ENCODE data around the gene C1GALT1.

The C1GALT1 gene

GRCh38 chr7:7276161-7276560 lies 93.8 kb downstream of the C1GALT1 start:
- H3K4me3 ChIP-seq (ENCODE audit: low read depth, low read length), result no peak overlapping the region
- no peak for TF ChIP-seq MYC (IDR thresholded peaks at IDR 0.05; ENCODE audit: low read depth, low read length)
- no peak for TF ChIP-seq CTCF (IDR thresholded peaks at IDR 0.05; ENCODE audit: low read depth, low read length)
- no peak for DNase-seq (ENCODE audit: low read depth)

DNA sequence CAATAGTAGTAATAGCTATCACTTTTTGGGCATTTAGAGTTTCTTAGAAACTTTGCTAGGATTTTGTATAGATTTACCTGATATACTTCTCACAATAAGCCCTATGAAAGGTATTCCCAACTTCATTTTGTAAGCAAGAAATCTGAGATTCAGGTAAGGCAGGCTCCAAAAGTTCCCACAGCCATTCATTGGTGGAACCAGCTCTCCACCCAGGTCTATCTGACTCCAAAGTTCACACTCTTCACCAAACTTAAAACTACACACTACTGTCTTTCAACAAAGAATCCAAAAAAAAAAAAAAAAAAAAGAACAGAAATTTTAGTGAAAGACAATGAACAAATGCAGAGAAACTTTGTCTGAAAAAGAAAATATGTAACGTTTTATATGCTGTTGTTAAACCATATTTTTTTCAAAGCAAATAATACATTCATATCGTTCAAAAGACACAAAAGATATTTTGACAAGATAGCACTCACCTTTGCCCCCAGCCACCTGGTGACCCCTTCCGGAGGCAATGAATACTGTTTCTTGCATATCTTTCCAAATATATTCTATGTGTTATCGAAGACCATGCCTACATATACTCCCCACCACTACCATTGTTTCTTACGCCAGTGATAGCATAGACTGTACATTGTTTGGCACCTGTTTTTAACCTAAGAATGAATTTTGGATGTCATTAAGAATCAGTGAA lies 108.2 kb downstream of the C1GALT1 start:
- no peak for DNase-seq (ENCODE audit: low read depth)
- TF ChIP-seq CTCF (IDR thresholded peaks at IDR 0.05; ENCODE audit: low read depth, low read length) (no peak), POLR2A (IDR thresholded peaks at IDR 0.05; ENCODE audit: extremely low read depth, insufficient read length) (no peak), MYC (IDR thresholded peaks at IDR 0.05; ENCODE audit: low read depth, low read length) (no peak)
- TF ChIP-seq, protein P1, sequence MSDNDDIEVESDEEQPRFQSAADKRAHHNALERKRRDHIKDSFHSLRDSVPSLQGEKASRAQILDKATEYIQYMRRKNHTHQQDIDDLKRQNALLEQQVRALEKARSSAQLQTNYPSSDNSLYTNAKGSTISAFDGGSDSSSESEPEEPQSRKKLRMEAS (IDR thresholded peaks at IDR 0.05; ENCODE audit: low read depth, low read length), result no peak
- H3K4me3 ChIP-seq (ENCODE audit: low read depth, low read length), result no peak overlapping the region

DNA sequence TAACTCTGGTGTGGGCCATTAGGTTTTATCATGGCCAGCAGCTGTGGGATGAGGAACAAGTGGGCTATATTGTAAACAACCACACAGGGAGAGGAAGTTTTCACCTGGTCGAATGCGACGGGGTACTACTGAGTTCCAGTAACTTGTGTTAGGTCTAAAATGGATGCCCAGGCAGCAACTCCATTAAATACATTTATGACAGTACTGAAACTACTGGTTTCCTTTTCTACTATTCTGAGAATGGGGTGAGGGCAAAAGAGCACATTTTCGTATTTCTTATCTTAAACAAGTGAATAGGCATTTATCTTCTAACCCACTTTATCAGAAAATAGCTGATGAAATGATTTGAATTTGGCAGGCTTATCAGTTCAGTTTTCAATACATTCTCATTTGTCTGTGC lies 109.7 kb downstream of the C1GALT1 start:
- no peak overlapping the region for H3K4me3 ChIP-seq (ENCODE audit: low read depth, low read length)
- no peak for TF ChIP-seq POLR2A (IDR thresholded peaks at IDR 0.05; ENCODE audit: extremely low read depth, insufficient read length)
- TF ChIP-seq, protein P1 (IDR thresholded peaks at IDR 0.05; ENCODE audit: low read depth, low read length), result no peak
- TF ChIP-seq MYC (IDR thresholded peaks at IDR 0.05; ENCODE audit: low read depth, low read length), result no peak
- no peak for TF ChIP-seq CTCF (IDR thresholded peaks at IDR 0.05; ENCODE audit: low read depth, low read length)

DNA sequence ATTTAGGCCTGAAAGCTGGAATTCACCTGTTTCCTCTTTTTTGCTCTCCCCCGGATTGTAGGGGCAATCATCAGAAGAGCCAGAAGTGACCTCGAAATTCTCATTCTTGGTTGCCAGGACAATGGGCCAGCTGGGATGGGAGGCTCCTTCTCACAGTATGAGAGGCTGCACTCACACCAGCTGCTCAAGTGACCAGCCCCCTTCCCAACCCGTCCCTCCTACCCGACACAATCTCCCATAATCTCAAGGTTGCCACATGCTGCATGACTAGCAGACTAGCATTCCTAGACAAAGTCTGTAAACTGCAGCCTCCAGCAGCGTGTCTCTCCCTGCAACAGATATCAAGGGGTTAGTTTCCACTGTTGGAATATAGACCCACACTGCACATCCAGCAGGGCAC lies 110.3 kb downstream of the C1GALT1 start:
- TF ChIP-seq CTCF (IDR thresholded peaks at IDR 0.05; ENCODE audit: low read depth, low read length) (no peak), MYC (IDR thresholded peaks at IDR 0.05; ENCODE audit: low read depth, low read length) (no peak), POLR2A (IDR thresholded peaks at IDR 0.05; ENCODE audit: extremely low read depth, insufficient read length) (no peak)
- TF ChIP-seq, protein P1 (IDR thresholded peaks at IDR 0.05; ENCODE audit: low read depth, low read length), result no peak
- no peak for DNase-seq (ENCODE audit: low read depth)
- no peak overlapping the region for H3K4me3 ChIP-seq (ENCODE audit: low read depth, low read length)

More for the DNA sequence above, 109.7 kb downstream of the C1GALT1 start:
- no peak for DNase-seq (ENCODE audit: low read depth)

DNA sequence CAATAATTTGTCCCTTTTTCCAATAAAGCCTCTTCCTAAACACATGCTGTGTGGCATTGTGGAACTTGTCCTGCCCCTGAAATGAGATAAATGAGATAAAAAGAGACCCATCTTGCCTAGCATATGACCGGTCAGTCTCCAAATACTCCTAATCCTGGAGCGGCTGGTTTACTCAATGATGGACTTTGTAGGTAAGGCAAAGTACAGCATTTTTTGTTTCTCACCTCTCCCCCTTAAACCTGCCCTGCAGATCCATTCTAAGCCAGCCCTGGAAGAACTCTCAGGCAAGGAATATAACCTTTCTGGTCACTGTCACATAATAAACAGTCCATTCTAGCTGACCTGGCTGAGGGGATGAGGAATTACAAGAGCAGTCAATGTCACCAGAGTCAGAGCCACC lies 110.7 kb downstream of the C1GALT1 start:
- no peak for DNase-seq (ENCODE audit: low read depth)
- TF ChIP-seq POLR2A (IDR thresholded peaks at IDR 0.05; ENCODE audit: extremely low read depth, insufficient read length) (no peak), MYC (IDR thresholded peaks at IDR 0.05; ENCODE audit: low read depth, low read length) (no peak), CTCF (IDR thresholded peaks at IDR 0.05; ENCODE audit: low read depth, low read length) (no peak)
- TF ChIP-seq, protein P1 (IDR thresholded peaks at IDR 0.05; ENCODE audit: low read depth, low read length), result no peak
- H3K4me3 ChIP-seq (ENCODE audit: low read depth, low read length), result no peak overlapping the region

GRCh38 chr7:7294911-7295310 lies 112.6 kb downstream of the C1GALT1 start:
- TF ChIP-seq, protein P1 (IDR thresholded peaks at IDR 0.05; ENCODE audit: low read depth, low read length), result no peak
- TF ChIP-seq POLR2A (IDR thresholded peaks at IDR 0.05; ENCODE audit: extremely low read depth, insufficient read length) (no peak), MYC (IDR thresholded peaks at IDR 0.05; ENCODE audit: low read depth, low read length) (no peak), CTCF (IDR thresholded peaks at IDR 0.05; ENCODE audit: low read depth, low read length) (no peak)
- no peak for DNase-seq (ENCODE audit: low read depth)
- no peak overlapping the region for H3K4me3 ChIP-seq (ENCODE audit: low read depth, low read length)

Measured in NB4 (cell line).